Neural cell (in vitro differentiated cells): ENCODE results near the gene MEAF6. TPM values are rescaled to one million over a fixed set of nuclear protein-coding genes. Genes with fewer than 3 reads are reported as not detected.
"Not testable (repeated sequence)": the region's sequence is repeated elsewhere in the genome, so short reads cannot be mapped to it uniquely, and the experiment has no call there.

ENCODE experiments used
- H2AFZ ChIP-seq: fragments of 200-600, 300-800 bp; sonication (generic), shearing (Covaris generic); 2 replicates; pipeline ENCODE4 v1.6.0; 2014; ENCODE audit warnings: low read depth, mild to moderate bottlenecking, antibody characterized with exemption, low read length, moderate library complexity
- H3F3A ChIP-seq: fragments of 200-600 bp; shearing (Covaris generic); 2 replicates; pipeline ENCODE4 v1.6.1; 2016; ENCODE audit warnings: mild to moderate bottlenecking, moderate library complexity, mixed read lengths, antibody characterized with exemption, low read length; ENCODE audit not compliant: insufficient read depth, poor library complexity, severe bottlenecking
- H3K27ac ChIP-seq: fragments of 200-600, 300-800 bp; sonication (generic), shearing (Covaris generic); 2 replicates; pipeline ENCODE4 v1.5.1; 2014; ENCODE audit warnings: mild to moderate bottlenecking, low read length, moderate library complexity
- H3K27me3 ChIP-seq: fragments of 300-800, 200-600 bp; sonication (generic), shearing (Covaris generic); 2 replicates; pipeline ENCODE4 v1.6.0; 2014; ENCODE audit warnings: mild to moderate bottlenecking, low read depth, low read length, moderate library complexity; ENCODE audit not compliant: insufficient read depth
- H3K36me3 ChIP-seq: fragments of 300-800, 200-600 bp; sonication (generic), shearing (Covaris generic); 2 replicates; pipeline ENCODE4 v1.5.1; 2014; ENCODE audit warnings: mild to moderate bottlenecking, antibody characterized with exemption, low read length, moderate library complexity; ENCODE audit not compliant: insufficient read depth
- H3K4me2 ChIP-seq: fragments of 300-800, 200-600 bp; sonication (generic), shearing (Covaris generic); 2 replicates; pipeline ENCODE4 v1.6.0; 2014; ENCODE audit warnings: mild to moderate bottlenecking, low read length
- H3K4me3 ChIP-seq: fragments of 300-800, 200-600 bp; sonication (generic), shearing (Covaris generic); 2 replicates; pipeline ENCODE4 v1.5.1; 2014; ENCODE audit warnings: mild to moderate bottlenecking, low read length, moderate library complexity
- H3K79me2 ChIP-seq: fragments of 200-600 bp; shearing (Covaris generic); replicated peaks from 2 replicates; pipeline ENCODE4 v1.6.0; 2014; ENCODE audit warnings: mild to moderate bottlenecking, low read length, moderate library complexity; ENCODE audit not compliant: insufficient read depth
- H3K9ac ChIP-seq: fragments of 300-800, 200-600 bp; sonication (generic), shearing (Covaris generic); 2 replicates; pipeline ENCODE4 v1.6.1; 2016; ENCODE audit warnings: mild to moderate bottlenecking, low read length, mixed read lengths
- H3K9me2 ChIP-seq: fragments of 200-600 bp; shearing (Covaris generic); 2 replicates; pipeline ENCODE4 v1.6.1; 2016; ENCODE audit warnings: mild to moderate bottlenecking, low read length, mixed read lengths; ENCODE audit not compliant: insufficient read depth
- H3K9me3 ChIP-seq: fragments of 200-600, 300-800 bp; sonication (generic), shearing (Covaris generic); 2 replicates; pipeline ENCODE4 v1.6.1; 2016; ENCODE audit warnings: mild to moderate bottlenecking, mixed run types, low read length, moderate library complexity, mixed read lengths
- H4K20me1 ChIP-seq: fragments of 200-600 bp; shearing (Covaris generic); 2 replicates; pipeline ENCODE4 v1.6.1; 2016; ENCODE audit warnings: mild to moderate bottlenecking, mixed run types; ENCODE audit not compliant: insufficient read depth
- EP300 ChIP-seq: fragments of 450-650 bp; conservative IDR thresholded peaks from 2 replicates; pipeline ENCODE4 v1.6.1; 2014; ENCODE audit warnings: antibody characterized with exemption, mild to moderate bottlenecking, moderate library complexity; ENCODE audit not compliant: poor library complexity, severe bottlenecking
- EZH2 ChIP-seq: fragments of 200-600, 300-800 bp; shearing (Covaris generic), sonication (generic); IDR thresholded peaks from 2 replicates; pipeline ENCODE4 v1.6.1; 2014; ENCODE audit warnings: antibody characterized with exemption, low read length, borderline replicate concordance, mild to moderate bottlenecking; ENCODE audit not compliant: insufficient read depth, poor library complexity, severe bottlenecking
- MXI1 ChIP-seq: fragments of 450-650 bp; conservative IDR thresholded peaks from 2 replicates; pipeline ENCODE4 v1.6.1; 2014; ENCODE audit warnings: antibody characterized with exemption, mild to moderate bottlenecking; ENCODE audit not compliant: poor library complexity, severe bottlenecking
- POLR2AphosphoS5 ChIP-seq: IDR thresholded peaks from 2 replicates; pipeline ENCODE4 v1.6.1; 2012
- RAD21 ChIP-seq: fragments of 450-650 bp; conservative IDR thresholded peaks from 2 replicates; pipeline ENCODE4 v1.6.1; 2014; ENCODE audit warnings: antibody characterized with exemption, mild to moderate bottlenecking, moderate library complexity
- SMC3 ChIP-seq: fragments of 450-650 bp; conservative IDR thresholded peaks from 2 replicates; pipeline ENCODE4 v1.6.1; 2014; ENCODE audit warnings: antibody characterized with exemption, mild to moderate bottlenecking, moderate library complexity; ENCODE audit not compliant: poor library complexity
- TAF1 ChIP-seq: IDR thresholded peaks from 2 replicates; pipeline ENCODE4 v1.6.1; 2012; ENCODE audit warnings: low read depth
- polyA plus RNA-seq: library from polyadenylated mRNA; depleted of rRNA; stranded (reverse); fragments of >200 nt; gene quantifications from 2 replicates; pipeline ENCODE4 v1.2.3, GENCODE V29; 2014
- TF ChIP-seq, protein P1 (sequence below): fragments of 450-650 bp; IDR thresholded peaks from 2 replicates; pipeline ENCODE4 v1.5.1; 2014; ENCODE audit warnings: antibody characterized with exemption, mild to moderate bottlenecking, moderate library complexity; ENCODE audit not compliant: poor library complexity, severe bottlenecking
- TF ChIP-seq, protein P2 (sequence below): IDR thresholded peaks from 2 replicates; pipeline ENCODE4 v1.6.1; 2012; ENCODE audit warnings: borderline replicate concordance

The MEAF6 gene
- polyA plus RNA-seq, 1 donor from 2014 or later, result 351 TPM

DNA sequence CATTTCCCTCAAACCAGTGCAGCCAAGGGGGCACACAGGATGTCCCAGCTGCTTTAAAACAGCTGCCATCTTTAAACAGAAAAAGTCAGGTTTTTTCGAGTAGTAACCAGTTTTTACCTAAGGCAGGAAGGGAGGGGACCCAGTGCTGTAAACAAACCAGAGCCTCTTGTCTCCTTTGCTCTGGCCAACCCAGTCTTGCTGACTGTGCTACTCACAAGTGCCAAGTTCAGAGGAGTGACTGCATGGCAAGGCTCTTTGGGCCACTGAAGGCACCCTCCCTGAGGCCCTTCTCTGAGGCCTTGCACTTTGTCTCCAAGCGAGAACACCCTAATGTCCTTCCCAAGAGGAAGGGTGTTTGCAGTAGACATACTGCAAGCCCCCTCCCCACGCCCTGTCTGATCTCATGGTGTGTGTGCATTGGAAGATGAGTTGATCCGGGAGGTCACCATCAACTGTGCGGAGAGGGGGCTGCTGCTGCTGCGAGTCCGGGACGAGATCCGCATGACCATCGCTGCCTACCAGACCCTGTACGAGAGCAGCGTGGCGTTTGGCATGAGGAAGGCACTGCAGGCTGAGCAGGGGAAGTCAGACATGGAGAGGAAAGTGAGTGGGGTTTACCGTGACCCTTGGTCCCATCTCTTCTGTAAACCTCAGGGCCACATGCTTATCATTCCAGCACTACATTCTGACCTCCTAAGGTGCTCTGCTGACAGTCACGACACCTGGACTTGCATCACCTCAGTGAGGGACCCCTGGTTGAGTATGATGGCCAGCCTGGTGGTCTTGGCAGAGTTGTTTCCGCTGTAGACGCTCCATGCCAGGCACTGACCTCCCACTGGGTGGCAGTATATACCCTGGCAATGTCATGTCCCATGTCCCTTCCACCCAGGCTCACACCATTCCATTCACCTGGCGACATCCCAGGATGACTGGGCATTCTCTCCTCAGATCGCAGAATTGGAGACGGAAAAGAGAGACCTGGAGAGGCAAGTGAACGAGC, 46.9 kb upstream of the MEAF6 start:
- no peaks in the 10 kb centered on the region for H3K9me3 ChIP-seq
- no peak overlapping the region for H3K27ac ChIP-seq
- peaks cover 10% of the 10 kb centered on the region for H3K79me2 ChIP-seq
- H2AFZ ChIP-seq, result no peak overlapping the region
- H3K36me3 ChIP-seq, result peaks cover 3% of the 10 kb centered on the region
- H3K27me3 ChIP-seq, result no peaks in the 10 kb centered on the region
- TF ChIP-seq, protein P1, sequence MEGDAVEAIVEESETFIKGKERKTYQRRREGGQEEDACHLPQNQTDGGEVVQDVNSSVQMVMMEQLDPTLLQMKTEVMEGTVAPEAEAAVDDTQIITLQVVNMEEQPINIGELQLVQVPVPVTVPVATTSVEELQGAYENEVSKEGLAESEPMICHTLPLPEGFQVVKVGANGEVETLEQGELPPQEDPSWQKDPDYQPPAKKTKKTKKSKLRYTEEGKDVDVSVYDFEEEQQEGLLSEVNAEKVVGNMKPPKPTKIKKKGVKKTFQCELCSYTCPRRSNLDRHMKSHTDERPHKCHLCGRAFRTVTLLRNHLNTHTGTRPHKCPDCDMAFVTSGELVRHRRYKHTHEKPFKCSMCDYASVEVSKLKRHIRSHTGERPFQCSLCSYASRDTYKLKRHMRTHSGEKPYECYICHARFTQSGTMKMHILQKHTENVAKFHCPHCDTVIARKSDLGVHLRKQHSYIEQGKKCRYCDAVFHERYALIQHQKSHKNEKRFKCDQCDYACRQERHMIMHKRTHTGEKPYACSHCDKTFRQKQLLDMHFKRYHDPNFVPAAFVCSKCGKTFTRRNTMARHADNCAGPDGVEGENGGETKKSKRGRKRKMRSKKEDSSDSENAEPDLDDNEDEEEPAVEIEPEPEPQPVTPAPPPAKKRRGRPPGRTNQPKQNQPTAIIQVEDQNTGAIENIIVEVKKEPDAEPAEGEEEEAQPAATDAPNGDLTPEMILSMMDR, result peak; percentile 52
- TF ChIP-seq TAF1 (no peak), EP300 (no peak), SMC3 (peak; percentile 25), EZH2 (no peak), MXI1 (no peak), POLR2AphosphoS5 (no peak), RAD21 (peak; percentile 32)
- TF ChIP-seq, protein P2, sequence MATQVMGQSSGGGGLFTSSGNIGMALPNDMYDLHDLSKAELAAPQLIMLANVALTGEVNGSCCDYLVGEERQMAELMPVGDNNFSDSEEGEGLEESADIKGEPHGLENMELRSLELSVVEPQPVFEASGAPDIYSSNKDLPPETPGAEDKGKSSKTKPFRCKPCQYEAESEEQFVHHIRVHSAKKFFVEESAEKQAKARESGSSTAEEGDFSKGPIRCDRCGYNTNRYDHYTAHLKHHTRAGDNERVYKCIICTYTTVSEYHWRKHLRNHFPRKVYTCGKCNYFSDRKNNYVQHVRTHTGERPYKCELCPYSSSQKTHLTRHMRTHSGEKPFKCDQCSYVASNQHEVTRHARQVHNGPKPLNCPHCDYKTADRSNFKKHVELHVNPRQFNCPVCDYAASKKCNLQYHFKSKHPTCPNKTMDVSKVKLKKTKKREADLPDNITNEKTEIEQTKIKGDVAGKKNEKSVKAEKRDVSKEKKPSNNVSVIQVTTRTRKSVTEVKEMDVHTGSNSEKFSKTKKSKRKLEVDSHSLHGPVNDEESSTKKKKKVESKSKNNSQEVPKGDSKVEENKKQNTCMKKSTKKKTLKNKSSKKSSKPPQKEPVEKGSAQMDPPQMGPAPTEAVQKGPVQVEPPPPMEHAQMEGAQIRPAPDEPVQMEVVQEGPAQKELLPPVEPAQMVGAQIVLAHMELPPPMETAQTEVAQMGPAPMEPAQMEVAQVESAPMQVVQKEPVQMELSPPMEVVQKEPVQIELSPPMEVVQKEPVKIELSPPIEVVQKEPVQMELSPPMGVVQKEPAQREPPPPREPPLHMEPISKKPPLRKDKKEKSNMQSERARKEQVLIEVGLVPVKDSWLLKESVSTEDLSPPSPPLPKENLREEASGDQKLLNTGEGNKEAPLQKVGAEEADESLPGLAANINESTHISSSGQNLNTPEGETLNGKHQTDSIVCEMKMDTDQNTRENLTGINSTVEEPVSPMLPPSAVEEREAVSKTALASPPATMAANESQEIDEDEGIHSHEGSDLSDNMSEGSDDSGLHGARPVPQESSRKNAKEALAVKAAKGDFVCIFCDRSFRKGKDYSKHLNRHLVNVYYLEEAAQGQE, result no peak
- H3K9ac ChIP-seq, result no peak overlapping the region
- no peak overlapping the region for H3K4me2 ChIP-seq
- H3K4me3 ChIP-seq, result no peak overlapping the region
- no peaks in the 10 kb centered on the region for H4K20me1 ChIP-seq
- H3K9me2 ChIP-seq, result no peaks in the 10 kb centered on the region
- no peaks in the 10 kb centered on the region for H3F3A ChIP-seq

DNA sequence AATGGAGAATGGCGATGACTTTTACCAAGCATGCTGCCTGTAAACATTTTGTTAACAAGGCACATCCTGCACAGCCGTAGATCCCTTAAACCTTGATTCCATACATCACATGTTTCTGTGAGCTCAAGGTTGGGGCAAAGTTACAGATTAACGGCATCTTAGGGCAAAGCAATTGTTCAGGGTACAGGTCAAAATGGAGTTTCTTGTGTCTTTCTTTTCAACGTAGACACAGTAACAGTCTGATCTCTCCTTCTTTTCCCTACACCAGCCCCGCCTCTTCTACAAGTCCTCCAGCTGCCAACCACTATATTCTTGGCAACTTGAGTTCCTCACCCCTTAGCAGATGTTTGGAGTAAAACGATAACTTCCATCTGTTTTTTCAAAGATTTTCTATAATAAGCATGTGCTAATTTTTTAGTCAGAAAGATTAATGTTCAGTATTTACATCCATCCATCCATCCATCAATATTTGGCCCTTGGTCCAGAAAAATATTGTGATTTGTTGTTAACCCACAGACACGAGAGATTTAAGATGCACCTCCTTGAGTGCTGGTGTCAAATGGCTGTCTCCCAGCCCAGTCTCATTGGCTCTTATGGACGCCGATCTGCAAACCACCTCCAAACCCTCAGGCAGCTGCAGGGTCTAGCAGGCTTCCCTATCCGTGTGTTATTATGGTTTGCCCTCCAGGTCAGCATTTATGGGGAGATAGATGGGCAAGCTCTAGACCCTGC, 46.0 kb upstream of the MEAF6 start:
- H2AFZ ChIP-seq, result no peak overlapping the region
- no peaks in the 10 kb centered on the region for H3K9me2 ChIP-seq
- H3K36me3 ChIP-seq, result no peaks in the 10 kb centered on the region
- TF ChIP-seq SMC3 (no peak), EP300 (no peak), MXI1 (no peak)
- TF ChIP-seq, protein P1, result no peak
- H3K4me2 ChIP-seq, result no peak overlapping the region
- no peaks in the 10 kb centered on the region for H3F3A ChIP-seq
- no peaks in the 10 kb centered on the region for H3K27me3 ChIP-seq
- H3K4me3 ChIP-seq, result no peak overlapping the region
- no peak overlapping the region for H3K9ac ChIP-seq
- peaks cover 12% of the 10 kb centered on the region for H3K79me2 ChIP-seq
- no peaks in the 10 kb centered on the region for H4K20me1 ChIP-seq
- H3K9me3 ChIP-seq, result no peaks in the 10 kb centered on the region
- no peak overlapping the region for H3K27ac ChIP-seq

DNA sequence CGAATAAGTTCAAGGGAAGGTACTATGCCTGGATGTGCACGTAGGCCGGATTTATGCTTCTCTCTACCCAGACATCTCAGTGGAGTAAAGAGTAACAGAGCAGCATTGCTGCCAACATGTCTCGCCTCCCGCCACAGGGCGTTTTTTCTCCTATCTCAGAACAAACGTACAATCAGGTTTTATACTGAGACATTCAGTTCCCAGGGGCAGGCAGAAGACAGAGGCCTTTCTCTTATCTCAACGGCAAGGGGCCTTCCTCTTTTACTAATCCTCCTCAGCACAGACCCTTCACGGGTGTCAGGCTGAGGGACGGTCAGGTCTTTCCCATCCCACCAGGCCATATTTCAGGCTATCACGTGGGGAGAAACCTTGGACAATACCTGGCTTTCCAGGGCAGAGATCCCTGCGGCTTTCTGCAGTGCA, 45.4 kb upstream of the MEAF6 start:
- peaks cover 12% of the 10 kb centered on the region for H3K79me2 ChIP-seq
- H3K36me3 ChIP-seq, H3K4me3 ChIP-seq, H3K27me3 ChIP-seq, H4K20me1 ChIP-seq, H3K9me3 ChIP-seq, H3K9ac ChIP-seq, H3K9me2 ChIP-seq, H3K4me2 ChIP-seq, H3F3A ChIP-seq, H2AFZ ChIP-seq, H3K27ac ChIP-seq: not testable (repeated sequence)
